CD14-positive monocyte (primary cell): ENCODE results near the gene TALDO1. TPM values are rescaled to one million over a fixed set of nuclear protein-coding genes. Genes with fewer than 3 reads are reported as not detected.

Experiments
- DNase-seq, 3 donors: peaks; one replicate each; pipeline ENCODE4 v3.0.0-alpha.2; 2011 to 2022
- H2AFZ ChIP-seq: 2 replicates; pipeline ENCODE4 v1.6.0; 2012; ENCODE audit warnings: mild to moderate bottlenecking, low read depth, low read length, inconsistent platforms; ENCODE audit not compliant: insufficient read depth, poor library complexity, severe bottlenecking
- H3K27ac ChIP-seq, 2 donors: 1 replicate in 1 of 2; 2 replicates in 1 of 2; pipeline ENCODE4 v1.5.1; 2012 to 2013; ENCODE audit warnings: low read length in 2 of 2, control low read depth in 1 of 2, inconsistent platforms in 1 of 2, low read depth in 1 of 2, mild to moderate bottlenecking in 1 of 2
- H3K27me3 ChIP-seq, 2 donors: one replicate each; pipeline versions ENCODE4 v1.6.0 to v1.6.1; 2011 to 2013; ENCODE audit warnings: low read length in 2 of 2; ENCODE audit not compliant: control insufficient read depth in 2 of 2, insufficient read depth in 2 of 2
- H3K36me3 ChIP-seq, 2 donors: replicated peaks in 1 of 2; 1 replicate in 1 of 2; 2 replicates in 1 of 2; pipeline versions ENCODE4 v1.5.1 to v1.6.1; 2012 to 2013; ENCODE audit warnings: low read length in 2 of 2, control low read depth in 1 of 2, inconsistent platforms in 1 of 2, mild to moderate bottlenecking in 1 of 2; ENCODE audit not compliant: insufficient read depth in 2 of 2, control insufficient read depth in 1 of 2
- H3K4me1 ChIP-seq, 2 donors: 1 replicate in 1 of 2; 2 replicates in 1 of 2; pipeline versions ENCODE4 v1.5.1 to v1.6.1; 2012 to 2013; ENCODE audit warnings: low read length in 2 of 2, control low read depth in 1 of 2, inconsistent platforms in 1 of 2, mild to moderate bottlenecking in 1 of 2, moderate library complexity in 1 of 2; ENCODE audit not compliant: insufficient read depth in 2 of 2, control insufficient read depth in 1 of 2
- H3K4me2 ChIP-seq: replicated peaks from 2 replicates; pipeline ENCODE3; 2012; ENCODE audit warnings: low read length, moderate library complexity, mild to moderate bottlenecking; ENCODE audit not compliant: poor library complexity, severe bottlenecking; ENCODE audit errors: extremely low read depth
- H3K4me3 ChIP-seq, 3 experiments: fragments of 200-600 bp in 1 of 3; sonication (generic) in 1 of 3; replicated peaks in 1 of 3; 1 replicate in 2 of 3; 2 replicates in 1 of 3; pipeline ENCODE4 v1.5.1; 2011 to 2013; ENCODE audit warnings: low read length in 3 of 3, mild to moderate bottlenecking in 3 of 3, control low read depth in 2 of 3, low read depth in 2 of 3, inconsistent platforms in 1 of 3, moderate library complexity in 1 of 3
- H3K79me2 ChIP-seq: 2 replicates; pipeline ENCODE4 v1.6.0; 2012; ENCODE audit warnings: mild to moderate bottlenecking, control low read depth, inconsistent platforms, low read length, moderate library complexity; ENCODE audit not compliant: insufficient read depth
- H3K9ac ChIP-seq: 2 replicates; pipeline ENCODE4 v1.6.0; 2017; ENCODE audit warnings: low read length, mild to moderate bottlenecking; ENCODE audit not compliant: insufficient read depth, poor library complexity, severe bottlenecking
- H3K9me3 ChIP-seq, 2 donors: replicated peaks in 1 of 2; 1 replicate in 1 of 2; 2 replicates in 1 of 2; pipeline versions ENCODE4 v1.5.1 to v1.6.1; 2012 to 2013; ENCODE audit warnings: low read length in 2 of 2, control low read depth in 1 of 2; ENCODE audit not compliant: control insufficient read depth in 1 of 2, insufficient read depth in 1 of 2
- H4K20me1 ChIP-seq: 2 replicates; pipeline ENCODE4 v1.6.0; 2012; ENCODE audit warnings: mild to moderate bottlenecking, low read length, control low read depth, moderate library complexity; ENCODE audit not compliant: insufficient read depth
- H3K27ac Mint-ChIP-seq, 7 donors: one replicate each; pipeline ENCODE4 v1.8.0; 2020; ENCODE audit warnings: mild to moderate bottlenecking in 7 of 7, mixed read lengths in 7 of 7, moderate library complexity in 6 of 7, inconsistent platforms in 2 of 7
- H3K27me3 Mint-ChIP-seq, 3 donors: one replicate each; pipeline ENCODE4 v1.8.0; 2021 to 2022; ENCODE audit warnings: low read depth in 3 of 3, mild to moderate bottlenecking in 3 of 3, mixed read lengths in 3 of 3, moderate library complexity in 3 of 3, inconsistent platforms in 1 of 3
- H3K36me3 Mint-ChIP-seq, 2 donors: one replicate each; pipeline ENCODE4 v1.8.0; 2020; ENCODE audit warnings: mixed read lengths in 2 of 2, inconsistent platforms in 1 of 2, mild to moderate bottlenecking in 1 of 2
- H3K4me1 Mint-ChIP-seq: one replicate; pipeline ENCODE4 v1.8.0; 2020; ENCODE audit warnings: mild to moderate bottlenecking, mixed read lengths
- H3K4me3 Mint-ChIP-seq, 2 donors: one replicate each; pipeline ENCODE4 v1.8.0; 2020; ENCODE audit warnings: mild to moderate bottlenecking in 2 of 2, mixed read lengths in 2 of 2, moderate library complexity in 1 of 2
- H3K9me3 Mint-ChIP-seq, 7 donors: one replicate each; pipeline ENCODE4 v1.8.0; 2020 to 2022; ENCODE audit warnings: mixed read lengths in 7 of 7, mild to moderate bottlenecking in 6 of 7, moderate library complexity in 6 of 7, inconsistent platforms in 2 of 7
- CTCF ChIP-seq: fragments of 200-600 bp; IDR thresholded peaks from one replicate; pipeline ENCODE4 v1.8.0; 2022; ENCODE audit warnings: antibody characterized with exemption, mild to moderate bottlenecking
- WGBS: methylation state at CpG from one replicate; pipeline ENCODE4 v1.1.5; 2013; ENCODE audit warnings: missing lambda C conversion rate; ENCODE audit not compliant: insufficient coverage; 5-methylcytosine and 5-hydroxymethylcytosine counted together
- intact Hi-C, 2 donors: fragments of 100-400 bp; cut with micrococcal nuclease; formaldehyde crosslinking; loops; one replicate each; pipeline versions ENCODE4 v1.15.0 to v1.15.1; 2023
- polyA plus RNA-seq, 3 donors: library from polyadenylated mRNA; depleted of rRNA in 1 of 3; unstranded in 2 of 3; stranded (reverse) in 1 of 3; fragments of 300-500 nt in 2 of 3; fragments of >200 nt in 1 of 3; fragmentation: Illumina TruSeq in 2 of 3; gene quantifications; 1 replicate in 2 of 3; 2 replicates in 1 of 3; pipeline ENCODE4 v1.2.3, GENCODE V29; 2012 to 2021

The TALDO1 gene
- polyA plus RNA-seq, 3 donors, result 502 to 1,249 (median 1,224) TPM

- peaks cover 75% of the 10 kb centered on the region for H4K20me1 ChIP-seq
- 59% methylated on average over 8 of the region's 19 CpGs for WGBS
- no peaks in the 10 kb centered on the region for H3K4me1 ChIP-seq
- H3K27me3 ChIP-seq, result no peaks in the 10 kb centered on the region
- intact Hi-C loops, result loop anchor here in 1 of 2 donors (2.0 kb wide), 1 partner anchor 102 kb away; no protein-coding TSS in a partner anchor
- Mint-ChIP-seq H3K9me3 (peaks cover 0 to 2% (median 0%) of the 10 kb centered on the region in 7 donors), H3K4me1 (peaks cover 9% of the 10 kb centered on the region), H3K36me3 (peaks cover 47 to 74% of the 10 kb centered on the region in 2 donors), H3K27ac (peak overlapping the region in 5 of 7 donors; percentile 33 to 87 (median 63)), H3K27me3 (no peaks in the 10 kb centered on the region), H3K4me3 (no peak overlapping the region)
- no peak overlapping the region for H3K4me3 ChIP-seq
- peak; percentile 49 to 65 (median 52) for DNase-seq
- H2AFZ ChIP-seq, result no peak overlapping the region
- no peaks in the 10 kb centered on the region for H3K9me3 ChIP-seq
- peaks cover 12% of the 10 kb centered on the region for H3K79me2 ChIP-seq
- H3K27ac ChIP-seq, result no peak overlapping the region
- no peak overlapping the region for H3K9ac ChIP-seq
- H3K36me3 ChIP-seq, result peaks cover 52 to 76% of the 10 kb centered on the region in 2 donors
- H3K4me2 ChIP-seq, result no peak overlapping the region
- peak; percentile 76 for TF ChIP-seq CTCF
These were observed 17.9 kb downstream of the TALDO1 start for GRCh38 chr11:765025-765801.

- Histone ChIP-seq H3K4me3 (no peak overlapping the region), H3K27me3 (no peaks in the 10 kb centered on the region), H3K36me3 (peaks cover 52 to 76% of the 10 kb centered on the region in 2 donors), H3K4me1 (no peaks in the 10 kb centered on the region), H3K4me2 (no peak overlapping the region), H3K9me3 (no peaks in the 10 kb centered on the region), H3K79me2 (peaks cover 8% of the 10 kb centered on the region), H3K9ac (no peak overlapping the region), H3K27ac (no peak overlapping the region), H4K20me1 (peaks cover 70% of the 10 kb centered on the region), H2AFZ (no peak overlapping the region)
- TF ChIP-seq CTCF, result no peak
- Mint-ChIP-seq H3K27ac (peak overlapping the region in 4 of 7 donors; percentile 33 to 87 (median 56)), H3K27me3 (no peaks in the 10 kb centered on the region), H3K4me3 (no peak overlapping the region), H3K36me3 (peaks cover 47 to 74% of the 10 kb centered on the region in 2 donors), H3K9me3 (peaks cover 0 to 2% (median 0%) of the 10 kb centered on the region in 7 donors), H3K4me1 (peaks cover 9% of the 10 kb centered on the region)
- 90% methylated on average over 4 of the region's 8 CpGs for WGBS
- no peak for DNase-seq
- intact Hi-C loops, result loop anchor here in 1 of 2 donors (2.0 kb wide), 1 partner anchor 103 kb away; no protein-coding TSS in a partner anchor
These were observed 18.5 kb downstream of the TALDO1 start for GRCh38 chr11:765802-766091.
